Measurements from ENCODE around the gene TTC7B. TPM values are rescaled to one million over a fixed set of nuclear protein-coding genes. Genes with fewer than 3 reads are reported as not detected.

Gene TTC7B
- total and polyA plus RNA-seq, 2 donors (not counting 1 experiment from before 2014, with no cell fraction given) = 18.8 to 37.5 TPM

- H3K4me2 ChIP-seq (ENCODE audit: extremely low read depth, insufficient read depth, low read length) = no peak overlapping the region
- no peak for DNase-seq (ENCODE audit: low read depth in 2 of 2)
These were observed 313.5 kb downstream of the TTC7B start for GRCh38 chr14:90502760-90503159.

GRCh38 chr14:90500665-90501370 is 315.4 kb downstream of the TTC7B start:
- DNase-seq (ENCODE audit: low read depth in 2 of 2) = no peak
- Histone ChIP-seq H3K9me3 (ENCODE audit: control insufficient read depth, insufficient read depth, low read depth, low read length) (no peaks in the 10 kb centered on the region), H3K4me1 (ENCODE audit: control insufficient read depth, extremely low read depth, insufficient read depth, low read length) (no peaks in the 10 kb centered on the region), H4K20me1 (ENCODE audit: control insufficient read depth, extremely low read depth, insufficient read depth, low read length) (no peaks in the 10 kb centered on the region), H3K9ac (ENCODE audit: insufficient read depth, low read length) (no peak overlapping the region), H3K27ac (ENCODE audit: insufficient read depth, low read length) (no peak overlapping the region), H3K4me3 (replicated peaks in 1 of 4; ENCODE audit: control extremely low read depth in 1 of 4, insufficient read depth in 1 of 4, low read depth in 3 of 4, low read length in 4 of 4) (no peak overlapping the region), H3K4me2 (ENCODE audit: extremely low read depth, insufficient read depth, low read length) (no peak overlapping the region), H3K27me3 (ENCODE audit: control insufficient read depth, insufficient read depth, low read length) (no peaks in the 10 kb centered on the region), H3K36me3 (ENCODE audit: control insufficient read depth, insufficient read depth, low read length) (no peaks in the 10 kb centered on the region), H2AFZ (ENCODE audit: low read length) (no peak overlapping the region), H3K79me2 (ENCODE audit: control insufficient read depth, insufficient read depth, low read length) (no peaks in the 10 kb centered on the region)
- no peak for TF ChIP-seq EZH2 (IDR thresholded peaks at IDR 0.05; ENCODE audit: low read length, missing control alignments)
- no peak for TF ChIP-seq CTCF (conservative IDR thresholded peaks at IDR 0.05 in 1 of 2, IDR thresholded peaks at IDR 0.05 in 1 of 2; ENCODE audit: low read depth in 1 of 2, low read length in 2 of 2)

More at GRCh38 chr14:90502760-90503159, 313.5 kb downstream of the TTC7B start:
- Histone ChIP-seq H3K9me3 (ENCODE audit: control insufficient read depth, insufficient read depth, low read depth, low read length) (no peaks in the 10 kb centered on the region), H3K4me1 (ENCODE audit: control insufficient read depth, extremely low read depth, insufficient read depth, low read length) (no peaks in the 10 kb centered on the region), H2AFZ (ENCODE audit: low read length) (no peak overlapping the region), H3K4me3 (replicated peaks in 1 of 4; ENCODE audit: control extremely low read depth in 1 of 4, insufficient read depth in 1 of 4, low read depth in 3 of 4, low read length in 4 of 4) (no peak overlapping the region), H3K79me2 (ENCODE audit: control insufficient read depth, insufficient read depth, low read length) (no peaks in the 10 kb centered on the region), H4K20me1 (ENCODE audit: control insufficient read depth, extremely low read depth, insufficient read depth, low read length) (no peaks in the 10 kb centered on the region), H3K27me3 (ENCODE audit: control insufficient read depth, insufficient read depth, low read length) (no peaks in the 10 kb centered on the region), H3K36me3 (ENCODE audit: control insufficient read depth, insufficient read depth, low read length) (no peaks in the 10 kb centered on the region), H3K9ac (ENCODE audit: insufficient read depth, low read length) (no peak overlapping the region), H3K27ac (ENCODE audit: insufficient read depth, low read length) (no peak overlapping the region)
- no peak for TF ChIP-seq CTCF (conservative IDR thresholded peaks at IDR 0.05 in 1 of 2, IDR thresholded peaks at IDR 0.05 in 1 of 2; ENCODE audit: low read depth in 1 of 2, low read length in 2 of 2)
- no peak for TF ChIP-seq EZH2 (IDR thresholded peaks at IDR 0.05; ENCODE audit: low read length, missing control alignments)

- Histone ChIP-seq H3K4me1 (ENCODE audit: control insufficient read depth, extremely low read depth, insufficient read depth, low read length) (no peaks in the 10 kb centered on the region), H3K9ac (ENCODE audit: insufficient read depth, low read length) (no peak overlapping the region), H3K27ac (ENCODE audit: insufficient read depth, low read length) (no peak overlapping the region), H3K79me2 (ENCODE audit: control insufficient read depth, insufficient read depth, low read length) (no peaks in the 10 kb centered on the region), H2AFZ (ENCODE audit: low read length) (no peak overlapping the region), H3K4me3 (replicated peaks in 1 of 4; ENCODE audit: control extremely low read depth in 1 of 4, insufficient read depth in 1 of 4, low read depth in 3 of 4, low read length in 4 of 4) (no peak overlapping the region), H3K4me2 (ENCODE audit: extremely low read depth, insufficient read depth, low read length) (no peak overlapping the region), H3K27me3 (ENCODE audit: control insufficient read depth, insufficient read depth, low read length) (no peaks in the 10 kb centered on the region), H4K20me1 (ENCODE audit: control insufficient read depth, extremely low read depth, insufficient read depth, low read length) (no peaks in the 10 kb centered on the region), H3K36me3 (ENCODE audit: control insufficient read depth, insufficient read depth, low read length) (no peaks in the 10 kb centered on the region), H3K9me3 (ENCODE audit: control insufficient read depth, insufficient read depth, low read depth, low read length) (no peaks in the 10 kb centered on the region)
- TF ChIP-seq EZH2 (IDR thresholded peaks at IDR 0.05; ENCODE audit: low read length, missing control alignments) (no peak), CTCF (conservative IDR thresholded peaks at IDR 0.05 in 1 of 2, IDR thresholded peaks at IDR 0.05 in 1 of 2; ENCODE audit: low read depth in 1 of 2, low read length in 2 of 2) (no peak)
- DNase-seq (ENCODE audit: low read depth in 2 of 2) = no peak
These were observed 316.1 kb downstream of the TTC7B start for GRCh38 chr14:90499908-90500664.

All from fibroblast of lung (primary cell).